HG02759 (cell line): Measurements from ENCODE around the gene CDYL2.

Source experiments
- ATAC-seq: cut with Tn5 transposase; IDR thresholded peaks from one replicate; pipeline ENCODE4 v1.9.1; 2021; ENCODE audit warnings: mild to moderate bottlenecking, moderate library complexity; ENCODE audit not compliant: unreplicated experiment

The CDYL2 gene

DNA sequence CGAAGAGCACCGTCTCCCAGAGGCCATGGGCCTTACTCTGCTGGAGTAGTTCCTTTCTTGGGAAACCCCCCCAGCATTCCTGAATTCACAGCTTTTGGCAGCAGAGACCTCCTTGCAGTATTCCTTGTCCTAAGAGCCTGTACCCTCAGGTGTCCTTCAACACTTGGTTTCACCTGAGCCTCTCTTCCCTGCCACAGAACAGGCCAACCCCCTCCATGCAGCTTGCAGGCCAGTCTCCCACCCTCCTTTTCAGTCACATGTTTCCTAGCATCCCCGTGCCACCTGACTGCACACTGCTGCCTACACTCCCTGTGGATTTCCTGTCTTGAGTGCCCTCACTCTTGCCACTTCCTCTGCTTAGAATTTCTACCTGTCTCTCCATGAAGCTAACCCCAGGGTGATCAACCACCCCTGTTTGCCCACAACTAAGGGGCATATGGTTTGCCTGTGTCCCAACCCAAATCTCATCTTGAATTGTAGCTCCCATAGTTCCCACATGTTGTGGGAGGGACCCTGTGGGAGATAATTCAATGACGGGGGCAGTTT, 198.1 kb downstream of the CDYL2 start:
- no peak for ATAC-seq

DNA sequence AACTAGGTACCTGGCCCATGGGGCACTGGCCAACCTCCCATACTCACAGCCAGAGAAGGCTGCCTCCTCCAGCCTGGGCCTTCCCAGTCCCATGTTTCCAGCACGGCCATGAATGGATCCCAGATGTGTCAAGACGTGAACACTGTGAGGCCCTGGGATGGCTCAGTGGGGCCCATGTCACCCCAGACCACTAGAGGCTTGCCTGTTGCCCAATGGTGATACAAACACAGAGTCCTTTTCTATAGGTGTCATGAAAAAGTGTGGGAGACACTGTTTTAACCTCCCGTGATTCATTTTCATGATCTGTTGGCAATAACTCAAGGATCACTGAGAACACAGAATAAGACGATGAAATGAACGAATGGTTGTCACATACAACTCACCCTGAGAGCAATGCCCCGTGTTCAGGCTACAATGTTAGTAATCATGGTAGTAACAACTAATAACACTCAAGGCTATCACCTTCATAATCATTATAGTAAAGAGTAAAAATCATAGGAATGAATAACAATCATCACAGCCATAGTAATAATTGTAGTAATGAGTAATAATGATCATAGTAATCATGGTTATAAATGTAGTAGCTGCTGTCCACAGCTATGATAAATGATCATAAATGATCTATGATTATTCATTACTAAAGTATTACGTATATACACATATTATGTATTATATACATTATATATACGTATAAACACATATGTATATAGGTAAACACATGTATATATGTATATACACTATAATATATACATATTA, 199.6 kb downstream of the CDYL2 start:
- no peak for ATAC-seq

DNA sequence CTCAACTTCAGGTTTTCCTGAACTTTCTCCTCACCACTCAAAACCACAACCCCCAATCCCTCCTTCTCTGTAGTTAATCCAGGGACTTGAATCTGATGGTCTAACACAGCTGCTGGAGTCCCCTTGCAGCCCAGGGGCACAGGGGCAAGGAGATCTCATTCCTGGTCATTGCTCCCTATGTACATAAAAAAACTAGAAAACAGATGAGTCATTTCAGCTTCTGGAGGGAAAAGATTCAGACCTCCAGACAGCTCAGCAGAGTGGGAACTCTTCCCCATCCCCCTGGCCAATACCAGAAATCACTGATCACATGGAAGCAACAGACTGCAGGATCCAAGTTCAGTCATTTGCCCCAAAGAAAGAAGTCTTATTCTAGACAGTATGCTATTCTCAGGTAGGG, 201.5 kb downstream of the CDYL2 start:
- ATAC-seq, result no peak

DNA sequence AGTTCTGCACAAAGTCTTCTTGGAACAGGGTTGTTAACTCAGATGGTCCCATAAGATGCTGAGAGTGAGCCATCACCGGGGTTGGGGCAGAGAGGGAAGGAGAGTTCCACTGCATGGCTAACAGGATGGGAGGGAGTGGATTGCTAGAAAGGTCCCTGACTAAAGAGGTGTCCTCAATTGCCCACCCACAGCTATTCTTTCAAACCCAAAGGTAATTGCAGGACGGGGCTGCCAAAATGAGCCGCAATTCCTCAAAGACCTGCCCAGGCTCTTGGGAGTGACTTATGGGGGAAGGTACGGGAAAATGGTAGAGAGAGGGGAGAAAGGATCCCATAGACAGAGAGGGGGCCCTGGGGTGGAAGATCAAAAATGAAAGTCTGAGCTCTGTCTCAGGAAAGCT, 203.2 kb downstream of the CDYL2 start:
- no peak for ATAC-seq

DNA sequence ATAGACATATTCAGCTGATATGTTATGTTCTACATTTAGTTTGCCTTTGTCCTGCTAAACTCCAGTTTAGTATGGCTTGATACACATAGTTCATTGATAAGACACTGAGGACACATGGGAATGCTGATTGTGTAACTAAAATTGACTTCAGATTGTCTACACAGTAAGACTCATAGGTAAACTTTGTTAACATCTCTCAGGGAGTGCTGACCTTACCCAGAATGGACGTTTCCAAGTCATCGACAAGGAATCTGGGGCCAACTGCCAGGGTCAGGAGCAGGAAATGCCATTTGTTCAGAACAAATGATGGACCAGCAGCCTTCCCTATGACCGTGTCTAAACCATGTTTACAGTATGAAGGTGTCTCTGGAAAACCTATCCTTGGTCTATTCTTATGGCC, 204.9 kb downstream of the CDYL2 start:
- no peak for ATAC-seq

DNA sequence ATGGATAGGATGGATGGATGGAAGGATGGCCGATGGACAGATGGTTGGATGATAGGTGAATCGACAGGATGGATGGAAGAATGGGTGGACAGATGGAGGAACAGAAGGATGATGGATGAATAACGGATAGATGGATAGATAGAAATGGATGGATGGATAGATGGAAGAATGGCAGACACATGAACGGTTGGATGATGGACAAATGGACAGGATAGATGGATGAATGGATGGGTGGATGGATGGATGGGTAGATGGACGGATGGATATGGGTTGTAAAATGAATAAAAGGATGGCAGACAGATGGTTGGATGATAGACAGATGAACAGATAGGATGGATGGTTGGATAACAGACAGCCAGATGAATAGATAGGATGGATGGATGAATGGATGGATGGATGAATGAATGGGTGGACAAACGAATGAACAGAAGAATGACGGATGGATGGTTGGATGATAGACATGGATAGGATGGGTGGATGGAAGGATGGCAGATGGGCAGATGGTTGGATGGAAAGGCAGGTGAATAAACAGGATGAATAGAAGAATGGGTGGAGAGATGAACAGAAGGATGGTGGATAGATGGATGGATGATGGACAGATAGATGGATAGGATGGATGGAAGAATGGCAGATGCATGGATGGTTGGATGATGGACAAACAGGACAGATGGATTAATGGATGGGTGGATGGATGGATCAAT, 207.7 kb downstream of the CDYL2 start:
- no peak for ATAC-seq

DNA sequence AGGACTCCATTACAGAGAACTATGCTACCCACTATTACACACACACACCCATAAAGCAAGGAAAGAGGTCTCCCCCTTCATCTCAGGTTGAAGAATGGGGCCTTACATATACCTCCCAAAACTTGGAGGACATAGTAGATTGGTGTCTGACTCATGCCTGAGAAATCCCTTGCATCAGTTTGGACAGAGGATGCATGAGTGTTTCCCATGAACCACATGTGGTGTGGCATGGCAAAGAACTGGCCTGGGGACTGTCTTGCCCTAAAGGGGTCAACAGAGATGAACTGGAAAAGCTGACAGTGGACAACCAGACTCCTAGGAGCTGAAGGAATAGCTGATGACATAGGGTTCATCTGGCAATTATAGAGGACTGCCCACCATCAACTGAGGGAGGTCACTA, 209.6 kb downstream of the CDYL2 start:
- no peak for ATAC-seq

DNA sequence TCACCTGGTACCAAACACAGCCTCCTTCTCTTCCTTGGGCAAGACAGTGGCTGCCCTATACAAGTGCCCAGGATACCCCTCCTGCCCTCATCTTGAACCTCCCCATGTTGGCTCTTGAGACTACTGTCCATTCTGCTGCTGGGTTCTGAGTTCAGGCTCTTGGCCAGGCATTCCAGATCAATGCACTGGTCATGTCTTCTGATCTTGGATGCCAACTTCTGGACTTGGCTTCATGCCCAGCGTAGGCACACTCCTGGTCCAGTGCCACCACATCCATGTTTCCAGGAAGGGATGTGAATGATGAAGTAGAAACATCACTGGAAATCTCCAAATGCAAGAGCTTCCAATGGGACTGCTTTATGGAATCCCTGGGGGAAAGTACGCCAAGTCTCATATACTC, 212.1 kb downstream of the CDYL2 start:
- no peak for ATAC-seq

DNA sequence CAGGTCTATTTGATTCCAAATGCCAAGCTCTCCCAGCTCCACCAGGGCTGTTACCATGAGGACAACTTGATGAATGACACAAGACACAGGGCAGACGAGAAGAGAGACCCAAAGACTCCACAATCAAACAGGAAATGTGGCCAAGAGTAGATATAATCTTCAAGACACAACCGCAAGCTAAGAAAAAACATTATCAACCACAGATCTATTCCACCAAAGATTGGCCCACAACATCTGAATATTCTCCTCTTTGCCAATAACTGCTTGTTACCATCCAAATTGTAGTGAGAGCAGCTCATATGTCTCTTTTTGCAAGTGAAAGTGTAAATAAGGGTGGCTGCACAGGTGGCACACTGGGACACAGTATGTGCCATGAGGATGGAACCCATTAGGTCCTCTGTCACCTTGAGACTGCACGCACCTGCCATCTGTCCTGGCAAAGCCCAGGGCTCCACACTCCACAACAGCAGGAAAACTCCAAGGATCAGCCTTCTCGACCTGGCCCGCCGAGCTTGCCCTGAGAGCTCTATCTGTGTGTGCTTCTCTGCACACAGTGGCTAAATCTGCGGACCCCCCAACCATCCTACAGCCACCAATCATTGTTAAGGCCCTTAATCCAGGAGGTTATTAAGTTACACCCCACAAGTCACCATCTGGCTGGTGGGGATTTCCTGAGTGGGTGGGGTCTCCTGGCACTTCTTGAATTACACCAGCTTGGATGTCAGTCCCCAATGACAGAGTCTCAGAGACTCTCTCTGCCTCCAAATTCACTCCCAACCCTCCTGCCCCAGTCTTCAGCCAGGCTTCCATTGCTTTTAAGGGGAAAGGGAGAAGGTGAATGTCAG, 213.1 kb downstream of the CDYL2 start:
- ATAC-seq, result no peak

DNA sequence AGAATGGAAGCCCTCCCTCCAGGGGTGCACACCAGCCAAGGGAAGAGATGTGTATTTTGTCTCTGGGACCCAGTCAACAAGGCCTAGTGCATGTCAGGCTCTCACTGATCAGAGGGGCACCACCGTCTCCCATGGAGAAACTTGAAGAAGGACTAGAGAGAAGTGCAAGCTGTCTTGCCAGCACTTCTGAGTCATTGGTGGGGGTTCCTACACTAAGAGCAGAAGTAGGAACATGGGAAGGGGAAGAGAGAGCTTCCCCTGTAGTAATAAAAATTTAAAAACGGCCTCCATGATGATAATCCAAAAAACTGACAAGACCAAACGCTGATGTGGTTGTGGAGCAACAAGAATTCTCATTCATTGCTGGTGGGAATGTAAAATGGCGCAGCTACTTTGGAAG, 217.3 kb downstream of the CDYL2 start:
- no peak for ATAC-seq

DNA sequence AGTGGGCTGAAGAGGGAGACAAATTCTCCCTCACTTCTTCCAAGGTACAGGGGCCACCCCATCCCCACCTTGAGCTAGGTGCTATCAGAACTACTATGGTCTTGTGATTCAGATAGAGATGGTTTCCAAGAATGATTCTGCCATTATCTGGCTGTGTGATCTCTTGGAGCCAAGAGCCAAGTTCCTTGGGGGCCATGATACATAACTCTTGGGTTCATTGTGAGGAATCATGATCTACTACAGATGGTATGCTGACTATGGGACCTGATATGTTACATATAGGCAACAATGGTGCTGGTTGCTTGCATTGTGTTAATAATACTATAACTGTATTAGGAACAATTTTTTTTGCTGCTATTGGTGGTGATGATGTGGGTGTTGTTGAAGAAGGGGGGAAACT, 217.9 kb downstream of the CDYL2 start:
- ATAC-seq, result no peak

DNA sequence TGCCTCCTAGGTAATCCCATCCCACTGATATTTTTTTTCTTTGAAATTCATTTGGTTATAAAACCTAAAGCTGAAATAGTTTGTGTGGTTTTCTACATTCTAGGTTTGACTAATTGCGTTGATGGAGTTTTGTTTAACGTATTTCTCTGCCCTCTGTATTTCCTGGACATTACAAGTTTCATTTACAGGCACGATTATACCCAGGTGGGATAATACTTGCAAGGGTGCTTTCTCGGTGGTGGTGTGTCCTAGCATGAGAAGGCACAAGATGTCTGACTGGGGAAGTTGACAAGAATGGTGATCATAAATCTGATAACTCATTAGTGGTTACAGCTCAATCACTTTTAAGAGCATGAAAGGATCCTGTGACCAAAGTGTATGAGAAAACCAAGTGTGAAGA, 218.6 kb downstream of the CDYL2 start:
- ATAC-seq, result peak; percentile 46

DNA sequence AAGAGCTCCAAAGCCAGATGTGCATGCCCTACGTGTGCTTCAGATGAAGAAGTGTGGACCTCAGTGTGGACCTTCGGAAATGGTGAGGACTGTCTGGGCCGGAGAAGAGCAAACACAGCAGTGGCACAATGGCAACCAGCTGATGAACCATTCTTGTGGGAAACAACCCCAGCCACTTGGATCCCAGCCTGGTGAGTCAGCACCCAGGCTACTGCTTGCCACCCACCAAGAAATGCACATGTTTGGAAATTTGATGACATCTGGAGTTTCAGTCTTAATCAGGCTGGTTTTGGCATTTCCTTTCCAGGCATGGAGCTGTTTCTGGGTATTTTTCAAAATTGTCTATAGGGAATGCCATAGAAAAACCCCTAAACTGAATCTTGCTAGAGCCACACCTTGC, 220.9 kb downstream of the CDYL2 start:
- no peak for ATAC-seq

DNA sequence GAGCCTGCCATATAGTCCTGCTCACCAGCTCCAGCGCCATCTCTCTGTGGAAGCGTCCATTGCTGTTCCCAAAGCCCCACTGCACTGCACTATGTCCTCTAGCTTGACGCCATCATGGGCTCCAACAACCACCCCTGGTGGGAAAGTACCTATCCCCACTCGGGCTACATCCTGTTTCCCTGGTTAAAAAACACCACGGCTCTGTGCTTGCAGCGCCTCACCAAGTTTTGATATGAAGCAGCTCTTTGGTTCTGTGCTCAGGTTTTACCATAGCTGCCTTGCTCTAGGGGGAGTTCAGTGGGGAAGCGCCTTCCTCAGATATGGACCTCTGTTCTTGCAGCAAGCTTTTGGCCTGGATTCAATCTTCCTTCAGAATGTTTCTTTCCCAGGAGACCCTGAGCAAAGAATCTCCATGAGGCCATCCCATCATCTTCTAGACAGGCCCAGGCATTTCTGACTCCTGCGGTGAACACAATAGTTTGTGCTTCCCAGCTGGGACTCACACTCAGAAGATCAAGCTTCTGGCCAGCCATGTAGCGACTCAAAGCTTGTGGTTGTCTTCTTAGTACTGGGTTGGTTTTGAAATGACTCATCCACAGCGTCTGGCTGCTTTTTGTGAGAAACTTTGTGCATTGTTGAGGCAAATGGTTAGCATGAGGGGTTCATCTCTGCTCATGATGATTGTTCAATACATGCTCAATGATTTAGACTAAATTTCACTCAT, 224.1 kb downstream of the CDYL2 start:
- ATAC-seq, result peak; percentile 89

DNA sequence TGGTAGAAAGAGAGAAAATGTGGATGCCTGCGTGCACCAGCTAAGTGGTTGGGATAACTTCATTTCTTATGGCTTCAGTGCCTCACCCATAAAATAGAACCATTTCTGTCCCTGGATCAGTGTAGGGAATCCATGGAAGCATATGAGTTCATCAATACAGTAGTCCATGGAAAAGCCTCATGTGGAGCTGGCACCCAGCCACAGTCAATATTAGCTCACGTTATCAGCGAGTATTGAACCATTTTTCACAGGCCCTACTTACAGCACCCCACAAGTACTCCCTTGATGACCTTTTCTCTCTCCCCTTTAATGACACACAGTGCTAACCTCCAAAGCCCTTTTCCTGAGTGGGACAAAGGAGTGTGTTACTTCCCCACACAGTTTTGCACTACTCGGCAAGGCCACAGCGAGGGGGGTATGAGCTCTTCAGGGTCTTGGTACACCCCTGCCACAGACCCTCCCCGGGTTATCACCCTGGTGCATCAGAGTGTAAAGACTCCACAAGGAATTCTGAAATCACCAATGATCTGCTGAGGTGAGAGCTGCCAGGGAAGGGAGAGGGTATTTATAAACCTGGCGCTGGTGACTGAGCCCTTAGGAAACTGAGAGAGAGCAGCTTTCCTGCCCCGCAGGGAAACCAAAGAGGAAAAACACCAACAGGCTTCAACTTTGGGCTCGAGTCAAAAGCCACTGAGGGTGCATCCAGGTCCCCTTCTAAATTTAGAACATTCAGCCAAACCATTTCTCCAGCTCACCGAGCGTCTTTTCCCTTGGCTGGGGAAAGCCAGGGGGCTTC, 226.7 kb downstream of the CDYL2 start:
- ATAC-seq, result no peak

DNA sequence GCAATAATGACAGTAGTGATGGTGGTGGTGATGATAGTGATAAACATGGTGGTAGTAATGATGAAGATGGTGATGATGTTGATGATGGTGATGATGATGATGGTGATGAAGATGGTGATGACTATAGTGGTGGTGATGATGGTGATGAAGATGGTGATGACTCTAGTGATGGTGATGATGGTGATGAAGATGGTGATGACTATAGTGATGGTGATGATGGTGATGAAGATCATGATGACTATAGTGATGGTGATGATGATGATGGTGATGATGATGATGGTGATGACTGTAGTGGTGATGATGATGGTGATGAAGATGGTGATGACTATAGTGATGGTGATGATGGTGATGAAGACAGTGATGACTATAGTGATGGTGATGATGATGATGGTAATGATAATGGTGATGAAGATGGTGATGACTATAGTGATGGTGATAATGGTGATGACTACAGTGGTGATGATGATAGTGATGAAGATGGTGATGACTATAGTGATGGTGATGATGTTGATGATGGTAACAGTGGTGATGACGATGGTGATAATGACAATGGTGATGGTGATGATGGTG, 228.0 kb downstream of the CDYL2 start:
- ATAC-seq, result no peak

DNA sequence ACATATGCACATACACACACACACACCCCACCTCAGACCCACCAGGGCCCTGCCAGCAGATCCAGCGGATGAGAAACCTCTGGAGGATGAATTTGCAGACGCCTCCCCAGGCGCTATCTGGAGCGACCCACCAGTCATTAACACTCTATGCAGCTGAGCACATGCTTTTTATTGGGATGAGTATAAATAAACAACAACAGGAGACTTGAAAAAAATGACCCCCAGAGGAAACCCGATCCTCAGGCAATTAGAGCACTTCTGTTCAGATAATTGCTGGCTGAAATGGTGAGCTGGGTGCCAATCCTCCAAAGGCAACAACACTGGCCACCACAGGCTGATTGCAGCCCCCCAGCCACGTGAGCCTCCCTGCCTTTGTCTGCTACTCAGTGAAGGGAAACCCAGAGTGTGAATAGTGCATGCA, 230.7 kb downstream of the CDYL2 start:
- no peak for ATAC-seq

DNA sequence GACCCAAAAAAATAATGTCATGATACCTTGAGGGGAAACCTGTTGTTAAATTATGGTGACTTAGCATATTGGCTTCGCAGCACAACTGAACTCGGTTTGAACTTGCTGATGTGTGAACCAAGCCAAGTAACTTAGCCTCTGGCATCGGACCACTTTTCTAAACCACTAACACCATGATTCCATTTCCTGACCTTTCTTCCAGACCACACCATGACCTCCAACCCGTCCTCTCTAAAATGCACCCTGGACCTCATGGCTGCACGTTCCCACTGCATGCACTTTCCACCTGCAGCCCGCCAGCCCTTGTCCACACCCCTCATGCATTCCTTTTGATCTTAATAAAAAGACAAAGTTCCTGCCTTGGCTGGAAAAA, 234.3 kb downstream of the CDYL2 start:
- ATAC-seq, result no peak

DNA sequence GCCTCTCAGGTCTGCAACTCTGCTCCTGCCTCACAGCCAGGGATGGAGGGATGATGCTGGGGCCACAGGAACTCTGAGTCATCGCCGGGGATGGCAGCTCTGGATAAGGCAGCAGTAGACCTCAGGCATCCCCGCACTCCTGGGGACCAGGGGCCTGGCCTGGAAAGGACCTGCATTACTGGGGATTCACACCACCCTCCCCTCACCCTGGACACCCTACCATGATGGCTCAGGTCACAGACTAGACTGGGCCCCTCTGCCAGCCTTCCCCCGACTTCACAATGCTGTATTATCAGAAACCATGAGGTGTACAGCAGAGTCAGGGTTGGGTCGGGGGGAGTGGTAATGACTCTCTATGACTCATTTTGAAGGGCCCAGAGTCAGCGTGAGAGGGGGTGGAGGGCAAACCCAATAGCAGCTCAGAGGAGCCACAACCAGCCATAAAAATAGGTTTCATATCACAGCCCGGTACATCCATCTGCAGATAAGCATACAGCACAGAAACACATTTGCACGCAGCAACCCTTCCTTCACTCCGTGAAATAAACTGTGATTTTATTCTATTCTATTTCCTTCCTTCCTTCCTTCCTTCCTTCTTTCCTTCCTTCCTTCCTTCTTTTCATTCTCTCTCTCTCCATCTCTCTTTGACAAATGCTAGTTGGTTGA, 234.8 kb downstream of the CDYL2 start:
- peak; percentile 73 for ATAC-seq
